ENCODE data around the gene CRYL1.

CRYL1 gene

GRCh38 chr13:20438801-20439200 is 86.9 kb downstream of the CRYL1 start:
- no peaks in the 10 kb centered on the region for H3K9me3 ChIP-seq (ENCODE audit: control insufficient read depth, insufficient read depth, low read depth, low read length)
- POLR2A ChIA-PET = no interaction called here

More at GRCh38 chr13:20438801-20439200, 86.9 kb downstream of the CRYL1 start:
- no peak overlapping the region for H3K4me3 ChIP-seq (ENCODE audit: low read depth, low read length)
- H3K36me3 ChIP-seq (ENCODE audit: control insufficient read depth in 2 of 2, insufficient read depth in 1 of 2, low read length in 2 of 2) = no peaks in the 10 kb centered on the region
- H3K27ac ChIP-seq (ENCODE audit: extremely low read depth, low read depth, low read length) = no peak overlapping the region
- no peak for TF ChIP-seq ZBTB8A (tag by site-specific recombination; IDR thresholded peaks at IDR 0.05)
- TF ChIP-seq ZNF202 (tag by site-specific recombination; IDR thresholded peaks at IDR 0.05; ENCODE audit: borderline replicate concordance) = no peak
- TF ChIP-seq PRDM2 (tag by site-specific recombination; IDR thresholded peaks at IDR 0.05; ENCODE audit: borderline replicate concordance) = no peak
- no peak for TF ChIP-seq ZNF37A (tag by site-specific recombination; IDR thresholded peaks at IDR 0.05)
- no peak for TF ChIP-seq ZNF777 (tag by site-specific recombination; IDR thresholded peaks at IDR 0.05; ENCODE audit: borderline replicate concordance)
- TF ChIP-seq ZBTB26 (tag by site-specific recombination; optimal IDR thresholded peaks at IDR 0.05) = no peak
- TF ChIP-seq BCL6B (tag by site-specific recombination; IDR thresholded peaks at IDR 0.05) = no peak
- TF ChIP-seq SETDB1 (IDR thresholded peaks at IDR 0.05; ENCODE audit: insufficient read length, low read length) = no peak
- TF ChIP-seq ZNF274 (IDR thresholded peaks at IDR 0.05; ENCODE audit: low read length) = no peak
- no peak for TF ChIP-seq ZNF274 (tag by site-specific recombination; IDR thresholded peaks at IDR 0.05; ENCODE audit: borderline replicate concordance)
- TF ChIP-seq ZNF280D (tag by site-specific recombination; IDR thresholded peaks at IDR 0.05) = no peak
- no peak for TF ChIP-seq ZNF157 (tag by site-specific recombination; IDR thresholded peaks at IDR 0.05)
- H3K4me1 ChIP-seq (ENCODE audit: control insufficient read depth, insufficient read depth, low read length) = no peaks in the 10 kb centered on the region
- CTCF ChIA-PET = no interaction called here
